ENCODE data around the gene MAPK8IP3.

The MAPK8IP3 gene

DNA sequence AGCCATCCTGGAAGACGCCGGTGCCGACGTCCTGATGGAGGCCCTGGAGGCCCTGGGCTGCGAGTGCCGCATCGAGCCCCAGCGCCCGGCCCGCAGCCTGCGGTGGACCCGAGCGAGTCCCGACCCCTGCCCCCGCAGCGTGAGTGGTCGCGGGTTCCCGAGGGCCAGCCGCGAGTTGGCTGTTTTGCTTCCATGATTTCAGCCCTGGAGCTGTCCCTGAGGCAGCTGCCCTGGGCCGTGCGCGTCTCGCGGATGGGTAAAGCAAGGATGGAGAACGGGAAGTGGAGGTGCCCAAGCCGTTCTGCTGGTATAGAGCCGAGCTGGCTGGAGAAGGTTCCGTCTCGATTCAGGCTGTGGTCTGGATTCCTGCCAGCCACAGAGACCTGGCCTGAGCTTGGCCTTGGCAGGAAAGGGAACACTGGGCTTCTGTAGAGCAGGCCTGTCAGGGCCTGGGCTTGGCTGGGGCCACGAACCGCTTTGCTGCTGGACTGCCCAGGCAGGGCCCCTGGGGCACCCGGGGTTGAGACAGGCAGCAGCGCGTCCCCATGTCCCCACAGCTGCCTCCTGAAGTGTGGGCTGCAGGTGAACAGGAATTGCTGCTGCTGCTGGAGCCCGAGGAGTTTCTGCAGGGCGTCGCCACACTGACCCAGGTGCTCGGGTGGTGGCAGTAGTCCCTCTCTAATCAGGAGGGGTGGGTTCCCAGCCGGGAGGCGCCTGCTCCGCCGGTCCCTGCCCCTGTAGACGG is 67.9 kb downstream of the MAPK8IP3 start:
- no peak overlapping the region for H3K27ac Mint-ChIP-seq
- DNase-seq (peak; percentile 40), ATAC-seq (no peak)
- H3K36me3 Mint-ChIP-seq (ENCODE audit: low read depth), result peaks cover 11% of the 10 kb centered on the region
- H3K27me3 Mint-ChIP-seq, result no peaks in the 10 kb centered on the region
- H3K4me1 Mint-ChIP-seq, result peaks cover 17% of the 10 kb centered on the region
- H3K4me3 Mint-ChIP-seq, result peak overlapping the region; percentile 100
- H3K9me3 Mint-ChIP-seq, result no peaks in the 10 kb centered on the region

GRCh38 chr16:1774448-1774780 is 68.4 kb downstream of the MAPK8IP3 start:
- no peaks in the 10 kb centered on the region for H3K9me3 Mint-ChIP-seq
- H3K36me3 Mint-ChIP-seq (ENCODE audit: low read depth), result peaks cover 11% of the 10 kb centered on the region
- peak overlapping the region; percentile 100 for H3K4me3 Mint-ChIP-seq
- DNase-seq (no peak), ATAC-seq (no peak)
- H3K27ac Mint-ChIP-seq, result no peak overlapping the region
- peaks cover 17% of the 10 kb centered on the region for H3K4me1 Mint-ChIP-seq
- no peaks in the 10 kb centered on the region for H3K27me3 Mint-ChIP-seq

GRCh38 chr16:1775006-1775845 is 69.2 kb downstream of the MAPK8IP3 start:
- H3K4me1 Mint-ChIP-seq, result peaks cover 14% of the 10 kb centered on the region
- no peak overlapping the region for H3K27ac Mint-ChIP-seq
- H3K4me3 Mint-ChIP-seq, result peak overlapping the region; percentile 45

GRCh38 chr16:1775846-1776671 is 70.1 kb downstream of the MAPK8IP3 start:
- H3K4me1 Mint-ChIP-seq, result peaks cover 13% of the 10 kb centered on the region
- no peak overlapping the region for H3K4me3 Mint-ChIP-seq
- no peaks in the 10 kb centered on the region for H3K9me3 Mint-ChIP-seq
- DNase-seq (no peak), ATAC-seq (no peak)
- H3K27ac Mint-ChIP-seq, result no peak overlapping the region
- H3K36me3 Mint-ChIP-seq (ENCODE audit: low read depth), result peaks cover 8% of the 10 kb centered on the region
- H3K27me3 Mint-ChIP-seq, result no peaks in the 10 kb centered on the region

More at GRCh38 chr16:1775006-1775845, 69.2 kb downstream of the MAPK8IP3 start:
- no peaks in the 10 kb centered on the region for H3K9me3 Mint-ChIP-seq
- H3K36me3 Mint-ChIP-seq (ENCODE audit: low read depth), result peaks cover 8% of the 10 kb centered on the region
- no peaks in the 10 kb centered on the region for H3K27me3 Mint-ChIP-seq
- no peak for DNase-seq
- no peak for ATAC-seq

DNA sequence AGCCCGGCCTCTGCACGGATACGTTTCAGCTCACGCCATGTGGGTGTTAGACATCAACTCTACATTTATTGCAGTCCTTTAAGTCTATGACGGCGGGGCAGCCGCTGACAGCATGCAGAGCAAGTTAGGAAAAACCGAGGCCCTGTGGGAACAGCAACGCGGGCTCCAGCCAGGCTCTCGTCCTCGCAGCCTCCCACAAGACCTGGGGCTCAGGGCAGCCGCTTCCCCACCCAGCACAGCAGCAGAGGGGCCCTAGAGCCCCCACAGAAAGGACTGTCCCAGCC is 70.6 kb downstream of the MAPK8IP3 start:
- H3K9me3 Mint-ChIP-seq, result no peaks in the 10 kb centered on the region
- H3K27ac Mint-ChIP-seq, result no peak overlapping the region
- H3K27me3 Mint-ChIP-seq, result no peaks in the 10 kb centered on the region
- DNase-seq (no peak), ATAC-seq (no peak)
- peaks cover 19% of the 10 kb centered on the region for H3K4me1 Mint-ChIP-seq
- peaks cover 8% of the 10 kb centered on the region for H3K36me3 Mint-ChIP-seq (ENCODE audit: low read depth)
- H3K4me3 Mint-ChIP-seq, result no peak overlapping the region

DNA sequence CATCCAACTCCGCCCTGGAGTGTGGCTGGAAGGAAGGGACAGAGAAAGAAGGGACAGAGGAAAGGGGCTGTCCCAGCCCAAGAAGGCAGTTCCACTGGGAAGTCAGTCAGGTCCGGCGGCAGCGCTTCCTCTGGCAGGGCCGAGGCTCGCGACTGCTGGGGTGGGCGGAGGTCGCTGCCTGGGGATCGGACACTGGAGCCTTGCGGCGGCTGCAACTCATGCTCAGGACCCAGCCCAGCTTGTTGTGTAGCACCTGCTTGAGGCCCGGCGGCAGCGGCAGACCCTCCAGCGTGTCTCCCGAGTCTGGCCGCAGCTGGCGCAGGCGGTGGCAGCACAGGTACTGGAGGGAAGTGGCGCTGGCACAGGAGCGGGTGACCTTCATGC is 71.0 kb downstream of the MAPK8IP3 start:
- Mint-ChIP-seq H3K27me3 (no peaks in the 10 kb centered on the region), H3K36me3 (ENCODE audit: low read depth) (peaks cover 5% of the 10 kb centered on the region), H3K4me1 (peaks cover 20% of the 10 kb centered on the region), H3K4me3 (no peak overlapping the region), H3K9me3 (no peaks in the 10 kb centered on the region), H3K27ac (no peak overlapping the region)
- DNase-seq, result no peak
- no peak for ATAC-seq

DNA sequence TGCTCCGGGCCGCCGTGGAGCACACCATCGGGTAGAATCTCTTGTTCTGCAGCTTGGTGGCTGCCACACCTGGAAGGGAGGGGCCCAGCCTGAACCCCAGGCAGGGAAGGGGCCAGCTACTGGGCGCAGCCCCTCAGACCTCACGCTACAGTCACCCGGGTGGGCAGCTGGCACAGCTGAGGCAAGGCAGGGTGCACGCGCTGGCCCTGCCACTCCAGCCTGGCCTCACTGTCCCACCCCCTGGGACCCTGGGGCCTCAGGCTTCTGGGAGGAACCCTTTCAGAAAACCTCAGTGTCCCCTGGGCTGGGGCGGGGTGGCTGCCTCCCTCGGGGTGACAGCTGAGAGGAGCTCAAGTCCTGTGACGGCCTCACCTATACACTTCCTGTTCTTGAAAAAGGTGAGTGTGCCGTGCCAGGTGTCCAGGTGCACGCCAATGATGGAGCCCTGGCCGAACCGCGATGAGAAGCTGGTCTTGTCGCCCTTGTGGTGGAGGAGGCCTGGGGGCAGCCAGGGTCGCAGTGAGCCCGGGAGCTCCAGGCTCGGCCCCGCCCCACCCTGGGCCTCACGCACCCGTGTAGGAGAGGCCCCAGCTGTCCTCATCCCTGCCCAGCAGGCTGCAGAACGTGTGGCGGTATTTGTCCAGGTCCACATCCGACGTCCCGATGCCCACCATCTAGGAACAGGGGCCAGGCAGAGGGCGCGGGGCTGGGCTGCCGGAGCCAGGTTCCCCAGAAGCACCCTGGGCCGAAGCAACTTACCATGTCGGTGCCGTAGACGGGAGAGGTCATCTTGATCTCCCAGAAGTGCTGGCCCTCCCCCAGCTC is 71.6 kb downstream of the MAPK8IP3 start:
- no peaks in the 10 kb centered on the region for H3K9me3 Mint-ChIP-seq
- no peaks in the 10 kb centered on the region for H3K36me3 Mint-ChIP-seq (ENCODE audit: low read depth)
- H3K27ac Mint-ChIP-seq, result no peak overlapping the region
- H3K4me3 Mint-ChIP-seq, result no peak overlapping the region
- H3K27me3 Mint-ChIP-seq, result peaks cover 1% of the 10 kb centered on the region
- no peak for DNase-seq
- no peak for ATAC-seq
- peaks cover 20% of the 10 kb centered on the region for H3K4me1 Mint-ChIP-seq

DNA sequence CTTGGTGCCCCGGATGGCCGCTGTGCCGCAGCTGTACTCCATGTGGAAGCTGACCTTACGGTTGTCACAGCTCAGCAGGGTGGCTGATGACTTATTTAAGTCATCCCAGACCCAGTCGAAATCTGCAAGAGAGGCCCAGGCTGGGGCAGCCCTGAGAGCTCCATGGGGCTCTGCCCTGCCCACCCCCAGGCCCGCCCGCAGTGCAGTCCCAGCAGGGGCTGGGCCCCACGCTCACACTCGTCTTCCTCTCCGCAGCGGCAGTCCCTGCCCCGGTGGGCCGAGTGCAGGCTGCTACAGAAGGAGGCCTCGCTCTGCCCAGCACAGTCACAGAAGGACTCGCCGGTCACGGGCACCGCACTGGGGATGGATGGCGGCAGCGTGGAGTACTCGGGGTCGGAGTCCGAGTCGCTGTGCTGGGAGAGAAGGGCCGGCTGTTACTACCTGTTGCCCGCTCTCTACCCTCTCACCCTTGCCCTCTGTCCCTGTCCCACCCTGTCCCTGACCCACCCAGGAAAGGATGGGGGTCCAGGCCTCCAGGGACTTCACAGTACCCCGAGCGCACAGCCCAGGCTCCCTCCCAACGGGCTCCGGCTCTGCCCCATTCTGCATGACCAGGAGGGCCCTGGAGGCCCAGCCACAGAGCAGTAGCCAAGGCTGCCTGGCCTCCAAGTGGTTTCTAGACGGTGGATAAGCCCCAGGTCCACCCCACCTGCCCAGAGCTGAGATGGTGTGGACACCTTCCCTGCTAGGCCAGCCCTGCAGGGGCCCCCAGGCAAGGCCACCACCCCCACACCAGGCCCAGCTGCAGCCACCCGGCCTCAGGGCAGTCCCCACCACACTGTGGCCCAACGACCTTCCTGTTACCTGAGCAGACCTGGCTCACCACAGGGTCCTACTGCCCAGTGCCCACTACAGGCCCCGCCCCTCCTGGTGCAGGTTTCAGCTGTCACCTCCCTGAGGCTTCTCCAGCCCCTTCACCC is 72.5 kb downstream of the MAPK8IP3 start:
- no peaks in the 10 kb centered on the region for H3K9me3 Mint-ChIP-seq
- peaks cover 25% of the 10 kb centered on the region for H3K4me1 Mint-ChIP-seq
- no peak overlapping the region for H3K4me3 Mint-ChIP-seq
- ATAC-seq (no peak), DNase-seq (no peak)
- no peak overlapping the region for H3K27ac Mint-ChIP-seq
- no peaks in the 10 kb centered on the region for H3K36me3 Mint-ChIP-seq (ENCODE audit: low read depth)
- peaks cover 3% of the 10 kb centered on the region for H3K27me3 Mint-ChIP-seq

DNA sequence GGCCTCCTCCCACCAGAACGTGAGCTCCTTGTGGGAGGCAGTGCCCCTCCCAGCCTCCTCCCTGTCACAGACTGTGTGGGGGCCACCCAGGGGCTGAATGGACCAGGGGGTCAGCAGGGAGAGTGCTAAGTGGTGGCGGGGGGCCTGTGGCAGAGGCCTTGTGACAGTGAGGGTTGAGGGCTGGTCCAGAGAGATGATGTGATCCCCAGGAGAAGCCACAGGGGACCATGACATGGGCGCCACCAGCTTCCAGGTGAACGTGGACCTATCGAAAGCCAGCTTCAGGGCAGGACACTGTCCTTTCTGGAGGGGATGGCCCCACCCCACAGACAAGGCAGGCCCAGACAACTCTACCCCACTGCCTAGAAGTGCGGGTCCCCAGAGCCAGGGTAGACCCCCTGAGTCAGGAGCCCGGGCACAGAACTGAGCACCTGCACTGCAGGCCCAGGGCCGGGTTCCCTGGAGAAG is 73.3 kb downstream of the MAPK8IP3 start:
- H3K9me3 Mint-ChIP-seq, result no peaks in the 10 kb centered on the region
- ATAC-seq (no peak), DNase-seq (no peak)
- peaks cover 26% of the 10 kb centered on the region for H3K4me1 Mint-ChIP-seq
- no peak overlapping the region for H3K27ac Mint-ChIP-seq
- no peaks in the 10 kb centered on the region for H3K36me3 Mint-ChIP-seq (ENCODE audit: low read depth)
- no peak overlapping the region for H3K4me3 Mint-ChIP-seq
- peaks cover 3% of the 10 kb centered on the region for H3K27me3 Mint-ChIP-seq

DNA sequence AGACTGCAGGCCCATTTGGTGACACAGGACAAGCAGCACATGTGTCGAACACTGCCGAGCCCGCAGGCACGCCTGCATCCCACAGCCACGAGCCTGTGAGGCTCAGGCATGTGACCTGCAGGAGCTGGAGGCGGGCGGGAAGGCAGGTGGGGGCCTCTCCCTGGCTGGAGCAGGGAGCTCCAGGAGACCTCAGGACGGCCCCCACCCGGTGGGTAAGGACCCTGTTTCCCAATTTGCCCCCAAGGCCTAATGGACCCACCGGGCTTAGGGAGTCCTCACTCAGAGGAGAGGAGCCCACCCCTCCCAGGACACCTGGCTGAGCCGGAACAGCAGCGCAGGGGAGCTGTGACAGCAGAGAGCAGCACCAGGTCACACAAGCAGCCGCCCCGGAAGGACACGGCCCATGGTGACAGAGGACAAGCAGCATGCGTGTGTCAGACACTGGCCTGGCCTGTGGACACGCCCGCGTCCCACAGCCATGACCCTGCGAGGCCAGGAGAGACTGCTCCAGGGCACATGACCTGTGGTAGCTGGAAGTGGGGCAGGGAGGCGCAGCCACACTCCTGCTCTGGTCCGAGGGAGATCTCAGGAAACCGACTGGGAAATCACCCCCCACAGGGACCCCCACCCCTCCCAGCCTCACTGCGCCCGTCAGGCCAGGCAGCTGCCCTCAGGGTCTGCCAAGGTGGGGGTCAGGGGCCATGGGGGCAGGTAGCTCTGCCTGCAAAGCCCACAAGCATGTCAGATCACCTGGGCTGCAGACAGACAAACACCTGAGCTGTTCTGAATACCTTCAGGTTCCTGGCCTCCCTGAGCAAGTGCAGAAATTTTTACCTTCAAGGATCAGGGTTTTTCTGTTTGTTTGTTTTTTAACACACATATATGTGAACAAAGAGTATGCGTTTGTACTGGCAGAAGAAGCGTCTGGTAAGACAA is 74.0 kb downstream of the MAPK8IP3 start:
- peaks cover 3% of the 10 kb centered on the region for H3K27me3 Mint-ChIP-seq
- DNase-seq (no peak), ATAC-seq (no peak)
- peak overlapping the region; percentile 79 for H3K4me3 Mint-ChIP-seq
- peaks cover 24% of the 10 kb centered on the region for H3K4me1 Mint-ChIP-seq
- no peaks in the 10 kb centered on the region for H3K9me3 Mint-ChIP-seq
- H3K36me3 Mint-ChIP-seq (ENCODE audit: low read depth), result no peaks in the 10 kb centered on the region
- H3K27ac Mint-ChIP-seq, result no peak overlapping the region

DNA sequence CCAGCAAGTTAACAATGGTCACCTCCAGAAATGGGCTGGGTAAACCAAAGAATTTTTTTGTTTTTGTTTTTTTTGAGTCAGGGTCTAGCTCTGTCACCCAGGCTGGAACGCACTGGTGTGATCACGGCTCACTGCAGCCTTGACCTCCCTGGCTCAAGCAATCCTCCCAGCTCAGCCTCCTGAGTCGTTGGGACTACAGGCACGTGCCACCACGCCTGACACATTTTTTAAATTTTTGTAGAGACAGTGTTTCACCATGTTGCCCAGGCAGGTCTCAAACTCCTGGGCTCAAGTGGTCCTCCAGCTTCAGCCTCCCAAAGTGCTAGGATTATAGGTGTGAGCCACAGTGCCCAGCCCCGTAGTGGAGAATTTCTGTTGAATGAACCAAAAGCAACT is 74.7 kb downstream of the MAPK8IP3 start:
- Mint-ChIP-seq H3K27me3 (peaks cover 3% of the 10 kb centered on the region), H3K36me3 (ENCODE audit: low read depth) (no peaks in the 10 kb centered on the region), H3K4me3 (peak overlapping the region; percentile 79), H3K4me1 (peaks cover 28% of the 10 kb centered on the region), H3K9me3 (no peaks in the 10 kb centered on the region), H3K27ac (no peak overlapping the region)
- ATAC-seq (no peak), DNase-seq (no peak)

DNA sequence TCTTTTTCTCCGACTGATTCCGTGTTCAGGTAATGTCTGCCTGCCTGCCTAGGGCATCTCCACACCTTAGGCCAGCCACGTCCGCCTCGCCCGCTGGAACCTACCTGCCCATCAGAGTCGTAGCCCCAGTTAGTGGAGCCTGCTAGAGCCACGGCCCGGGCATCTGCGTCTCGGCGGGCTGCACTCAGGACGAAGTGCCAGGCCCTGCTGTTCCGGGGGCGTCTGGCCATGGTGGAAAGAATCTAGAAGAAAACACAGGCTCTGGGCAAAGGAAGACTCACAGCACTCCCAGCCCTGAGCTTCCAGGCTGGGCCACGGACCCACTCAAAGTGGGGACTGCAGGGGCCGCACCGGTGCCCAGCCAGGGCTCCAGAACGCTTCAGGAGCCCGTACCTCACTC is 75.3 kb downstream of the MAPK8IP3 start:
- DNase-seq (no peak), ATAC-seq (no peak)
- Mint-ChIP-seq H3K4me3 (peak overlapping the region; percentile 79), H3K36me3 (ENCODE audit: low read depth) (no peaks in the 10 kb centered on the region), H3K9me3 (no peaks in the 10 kb centered on the region), H3K27ac (no peak overlapping the region), H3K27me3 (peaks cover 3% of the 10 kb centered on the region), H3K4me1 (peaks cover 28% of the 10 kb centered on the region)

Measured in activated naive CD8-positive, alpha-beta T cell treated with anti-CD3 and anti-CD28 coated beads, Interleukin-2, amount 50 U/mL, for 24 hours (primary cell).